HTERT RPE-1 (cell line): Measurements from ENCODE around the gene TMEM176B.

Experiments used
- in situ Hi-C: fragments of 300-500 bp; cut with MboI; formaldehyde crosslinking; loops from 4 replicates; pipeline ENCODE4 v1.14.3; 2020; ENCODE audit warnings: low sequenced_read_pairs

Gene TMEM176B

GRCh38 chr7:150754951-150755350 lies 45.2 kb downstream of the TMEM176B start:
- in situ Hi-C loops: no loop called here

GRCh38 chr7:150753826-150754603 lies 46.1 kb downstream of the TMEM176B start:
- in situ Hi-C loops: no loop called here

- in situ Hi-C loops: no loop called here
Observed at GRCh38 chr7:150753239-150753638, 46.9 kb downstream of the TMEM176B start.

- in situ Hi-C loops: no loop called here
Observed at GRCh38 chr7:150751702-150752101, 48.5 kb downstream of the TMEM176B start.

GRCh38 chr7:150748376-150748775 lies 51.8 kb downstream of the TMEM176B start:
- in situ Hi-C loops: no loop called here

- in situ Hi-C loops: no loop called here
Observed at GRCh38 chr7:150746921-150747320, 53.2 kb downstream of the TMEM176B start.

GRCh38 chr7:150745876-150746275 lies 54.3 kb downstream of the TMEM176B start:
- in situ Hi-C loops: no loop called here

GRCh38 chr7:150745086-150745485 lies 55.1 kb downstream of the TMEM176B start:
- in situ Hi-C loops: no loop called here

GRCh38 chr7:150744041-150744656 lies 56.0 kb downstream of the TMEM176B start:
- in situ Hi-C loops: no loop called here

GRCh38 chr7:150742286-150742968 lies 57.7 kb downstream of the TMEM176B start:
- in situ Hi-C loops: no loop called here
